ENCODE results near the gene TMEM253. TPM values are rescaled to one million over a fixed set of nuclear protein-coding genes. Genes with fewer than 3 reads are reported as not detected.

Gene TMEM253
- total RNA-seq, 1 donor from 2014 or later = 1.4 TPM

DNA sequence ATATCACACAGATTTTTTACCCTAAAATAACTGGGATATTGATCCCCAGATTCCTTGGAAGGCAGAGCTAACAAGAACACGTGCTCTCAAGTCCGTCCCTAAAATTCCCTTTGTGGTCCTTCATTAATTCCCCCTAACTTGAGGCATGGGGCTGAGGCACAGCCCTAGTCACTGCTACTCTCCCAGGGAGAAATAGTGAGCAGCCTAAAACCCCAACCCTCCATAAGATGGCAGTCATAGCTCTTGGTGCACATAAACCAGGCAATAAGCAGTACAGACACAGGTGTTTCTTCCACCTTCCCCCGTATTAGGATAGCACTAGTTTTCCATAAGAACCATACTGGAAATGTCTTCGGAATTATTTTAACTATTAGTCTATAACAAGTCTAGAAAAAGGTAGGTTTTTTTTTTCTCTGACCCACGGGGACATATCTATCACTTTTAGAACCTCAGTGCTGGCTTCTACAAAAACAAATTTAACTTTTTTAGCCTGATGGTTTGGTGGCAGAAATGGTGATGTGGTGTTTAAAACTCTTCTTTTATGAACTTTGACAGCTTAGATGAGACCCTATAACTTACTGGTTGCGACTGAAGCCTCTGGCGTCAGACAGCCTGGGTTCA lies 33.9 kb upstream of the TMEM253 start:
- Mint-ChIP-seq H3K27ac (ENCODE audit: unreplicated experiment) (no peak overlapping the region), H3K4me1 (ENCODE audit: low read depth, unreplicated experiment) (peaks cover 37% of the 10 kb centered on the region), H3K27me3 (ENCODE audit: low read depth, unreplicated experiment) (no peaks in the 10 kb centered on the region), H3K9me3 (ENCODE audit: unreplicated experiment) (no peaks in the 10 kb centered on the region), H3K4me3 (ENCODE audit: unreplicated experiment) (no peak overlapping the region), H3K36me3 (ENCODE audit: low read depth, unreplicated experiment) (no peaks in the 10 kb centered on the region)
- Histone ChIP-seq H3K27ac (ENCODE audit: low read depth, low read length) (no peak overlapping the region), H2AFZ (ENCODE audit: low read depth, low read length) (no peak overlapping the region), H3K27me3 (ENCODE audit: insufficient read depth, low read length) (no peaks in the 10 kb centered on the region), H3K4me1 (ENCODE audit: insufficient read depth, low read length) (peaks cover 32% of the 10 kb centered on the region), H3K9me3 (ENCODE audit: insufficient read depth, low read depth, low read length) (no peaks in the 10 kb centered on the region), H3K4me3 (ENCODE audit: insufficient read depth, low read depth, low read length) (no peak overlapping the region), H3K36me3 (ENCODE audit: insufficient read depth, low read length) (no peaks in the 10 kb centered on the region), H3K9ac (ENCODE audit: low read length) (no peak overlapping the region), H3K79me2 (ENCODE audit: insufficient read depth, low read length) (peaks cover 6% of the 10 kb centered on the region), H4K20me1 (ENCODE audit: insufficient read depth, low read length) (peaks cover 3% of the 10 kb centered on the region), H3K4me2 (ENCODE audit: low read length) (no peak overlapping the region)
- DNase-seq (ENCODE audit: low read depth) (no peak), FAIRE-seq (no peak)
- TF ChIP-seq EZH2 (IDR thresholded peaks at IDR 0.05; ENCODE audit: insufficient read depth, low read length) = no peak
- TF ChIP-seq, protein P1, sequence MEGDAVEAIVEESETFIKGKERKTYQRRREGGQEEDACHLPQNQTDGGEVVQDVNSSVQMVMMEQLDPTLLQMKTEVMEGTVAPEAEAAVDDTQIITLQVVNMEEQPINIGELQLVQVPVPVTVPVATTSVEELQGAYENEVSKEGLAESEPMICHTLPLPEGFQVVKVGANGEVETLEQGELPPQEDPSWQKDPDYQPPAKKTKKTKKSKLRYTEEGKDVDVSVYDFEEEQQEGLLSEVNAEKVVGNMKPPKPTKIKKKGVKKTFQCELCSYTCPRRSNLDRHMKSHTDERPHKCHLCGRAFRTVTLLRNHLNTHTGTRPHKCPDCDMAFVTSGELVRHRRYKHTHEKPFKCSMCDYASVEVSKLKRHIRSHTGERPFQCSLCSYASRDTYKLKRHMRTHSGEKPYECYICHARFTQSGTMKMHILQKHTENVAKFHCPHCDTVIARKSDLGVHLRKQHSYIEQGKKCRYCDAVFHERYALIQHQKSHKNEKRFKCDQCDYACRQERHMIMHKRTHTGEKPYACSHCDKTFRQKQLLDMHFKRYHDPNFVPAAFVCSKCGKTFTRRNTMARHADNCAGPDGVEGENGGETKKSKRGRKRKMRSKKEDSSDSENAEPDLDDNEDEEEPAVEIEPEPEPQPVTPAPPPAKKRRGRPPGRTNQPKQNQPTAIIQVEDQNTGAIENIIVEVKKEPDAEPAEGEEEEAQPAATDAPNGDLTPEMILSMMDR (IDR thresholded peaks at IDR 0.05; ENCODE audit: insufficient read depth, low read depth, low read length) = no peak

DNA sequence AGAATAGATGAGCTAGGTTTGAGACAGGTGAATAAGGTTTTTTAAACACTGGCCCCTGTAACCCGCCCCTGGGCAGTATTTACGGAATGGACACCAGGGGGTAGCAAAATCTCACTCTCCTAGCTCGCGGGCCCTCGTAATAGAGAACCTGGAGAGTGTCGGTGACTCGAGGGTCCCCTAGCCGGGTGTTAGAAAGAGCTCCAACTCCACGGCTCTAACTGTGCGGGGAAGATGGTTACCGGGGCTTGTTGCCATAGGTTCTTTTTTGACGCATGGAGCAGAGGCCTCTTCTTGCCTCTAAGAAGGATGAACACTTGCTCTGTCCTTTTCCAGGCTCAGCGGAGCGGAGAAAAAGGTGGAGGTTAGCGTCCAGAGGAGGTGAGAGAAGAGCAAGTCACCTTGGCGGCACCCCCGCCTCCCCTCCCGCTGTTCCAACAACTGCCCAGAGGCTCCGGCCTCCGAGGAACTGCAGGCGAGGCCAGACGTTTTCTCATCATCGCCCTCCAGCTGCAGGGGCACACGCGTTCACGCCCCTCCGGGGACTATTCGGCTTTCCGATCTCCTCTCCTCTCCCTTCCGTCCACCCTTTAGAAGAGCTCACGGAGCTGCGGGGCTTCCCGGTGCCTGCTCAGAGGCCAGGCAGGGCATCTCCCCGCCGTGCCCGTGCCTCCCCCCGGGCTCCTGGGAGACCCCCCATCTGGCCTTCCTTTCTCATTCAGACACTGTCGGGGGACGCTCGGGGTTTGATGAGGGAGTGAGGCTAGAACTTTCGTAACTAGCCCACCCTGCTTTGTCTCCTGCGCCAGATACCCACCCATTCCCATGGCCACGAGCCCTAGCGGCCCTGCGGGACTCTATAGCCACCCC lies 32.1 kb upstream of the TMEM253 start:
- Histone ChIP-seq H3K4me1 (ENCODE audit: insufficient read depth, low read length) (peaks cover 35% of the 10 kb centered on the region), H3K79me2 (ENCODE audit: insufficient read depth, low read length) (peaks cover 23% of the 10 kb centered on the region), H3K4me2 (ENCODE audit: low read length) (peak overlapping the region; percentile 99), H3K4me3 (ENCODE audit: insufficient read depth, low read depth, low read length) (peak overlapping the region; percentile 67), H3K27ac (ENCODE audit: low read depth, low read length) (peak overlapping the region; percentile 97), H3K36me3 (ENCODE audit: insufficient read depth, low read length) (peaks cover 12% of the 10 kb centered on the region), H3K9ac (ENCODE audit: low read length) (peak overlapping the region; percentile 98), H4K20me1 (ENCODE audit: insufficient read depth, low read length) (peaks cover 20% of the 10 kb centered on the region), H2AFZ (ENCODE audit: low read depth, low read length) (peak overlapping the region; percentile 61), H3K27me3 (ENCODE audit: insufficient read depth, low read length) (no peaks in the 10 kb centered on the region), H3K9me3 (ENCODE audit: insufficient read depth, low read depth, low read length) (no peaks in the 10 kb centered on the region)
- FAIRE-seq = no peak
- TF ChIP-seq, protein P1 (IDR thresholded peaks at IDR 0.05; ENCODE audit: insufficient read depth, low read depth, low read length) = peak; percentile 63
- no peak for TF ChIP-seq EZH2 (IDR thresholded peaks at IDR 0.05; ENCODE audit: insufficient read depth, low read length)
- Mint-ChIP-seq H3K4me3 (ENCODE audit: unreplicated experiment) (peak overlapping the region; percentile 90), H3K4me1 (ENCODE audit: low read depth, unreplicated experiment) (peaks cover 37% of the 10 kb centered on the region), H3K27me3 (ENCODE audit: low read depth, unreplicated experiment) (no peaks in the 10 kb centered on the region), H3K27ac (ENCODE audit: unreplicated experiment) (peak overlapping the region; percentile 93), H3K36me3 (ENCODE audit: low read depth, unreplicated experiment) (peaks cover 7% of the 10 kb centered on the region), H3K9me3 (ENCODE audit: unreplicated experiment) (no peaks in the 10 kb centered on the region)
- DNase-seq (ENCODE audit: low read depth) = peak; percentile 22

Measured in astrocyte (in vitro differentiated cells and primary cell).